GM12891 (cell line): ENCODE data around the gene THOC3.
"Not testable (repeated sequence)": the region's sequence is repeated elsewhere in the genome, so short reads cannot be mapped to it uniquely, and the experiment has no call there.

Experiments
- POLR2A ChIP-seq: IDR thresholded peaks from 2 replicates; pipeline ENCODE4 v1.6.1; 2011; ENCODE audit warnings: low read depth, low read length, control low read depth
- POLR2AphosphoS5 ChIP-seq: IDR thresholded peaks from 2 replicates; pipeline ENCODE4 v1.6.1; 2011; ENCODE audit warnings: low read depth, low read length, control low read depth
- TAF1 ChIP-seq: IDR thresholded peaks from 2 replicates; pipeline ENCODE4 v1.6.1; 2011; ENCODE audit warnings: low read depth, low read length, control low read depth

- not testable (repeated sequence) for TF ChIP-seq POLR2AphosphoS5, POLR2A, TAF1
Measured at GRCh38 chr5:175962329-175962728, 5.8 kb downstream of the THOC3 start.
